HUES64 (cell line): Measurements from ENCODE around the gene C16orf46.

Experiments
- H3K27ac ChIP-seq: 2 replicates; pipeline ENCODE4 v1.7.0; 2013; ENCODE audit warnings: low read depth, low read length, inconsistent platforms
- H3K27me3 ChIP-seq: 2 replicates; pipeline ENCODE4 v1.6.1; 2013; ENCODE audit warnings: mild to moderate bottlenecking, low read length; ENCODE audit not compliant: insufficient read depth
- H3K36me3 ChIP-seq: 2 replicates; pipeline ENCODE4 v1.6.1; 2013; ENCODE audit warnings: mild to moderate bottlenecking, low read length; ENCODE audit not compliant: insufficient read depth
- H3K4me1 ChIP-seq: 2 replicates; pipeline ENCODE4 v1.6.1; 2013; ENCODE audit warnings: mild to moderate bottlenecking, low read length, moderate library complexity; ENCODE audit not compliant: insufficient read depth
- H3K4me3 ChIP-seq: 2 replicates; pipeline ENCODE4 v1.5.1; 2013; ENCODE audit warnings: mild to moderate bottlenecking, low read length, moderate library complexity
- H3K9ac ChIP-seq: 2 replicates; pipeline ENCODE4 v1.6.1; 2013; ENCODE audit warnings: mild to moderate bottlenecking, low read depth, low read length
- H3K9me3 ChIP-seq: 2 replicates; pipeline ENCODE4 v1.6.1; 2013; ENCODE audit warnings: low read depth, low read length; ENCODE audit not compliant: insufficient read depth
- WGBS: fragments of 150-250, 120-280 bp; methylation state at CpG from one replicate; pipeline ENCODE4 v1.1.7; 2013; ENCODE audit warnings: missing lambda C conversion rate; 5-methylcytosine and 5-hydroxymethylcytosine counted together

C16orf46 gene

GRCh38 chr16:81073560-81074330, 3.3 kb downstream of the C16orf46 start:
- H3K9me3 ChIP-seq, result no peaks in the 10 kb centered on the region
- peaks cover 12% of the 10 kb centered on the region for H3K4me1 ChIP-seq
- peak overlapping the region; percentile 59; the same call in 1 of the 2 replicates for H3K27ac ChIP-seq
- WGBS, result 68% methylated on average over 5 of the region's 5 CpGs
- no peak overlapping the region for H3K4me3 ChIP-seq
- H3K9ac ChIP-seq, result no peak overlapping the region
- H3K36me3 ChIP-seq, result no peaks in the 10 kb centered on the region
- H3K27me3 ChIP-seq, result no peaks in the 10 kb centered on the region

- WGBS, result 83% methylated on average over 4 of the region's 4 CpGs
- Histone ChIP-seq H3K36me3 (no peaks in the 10 kb centered on the region), H3K27me3 (no peaks in the 10 kb centered on the region), H3K4me1 (peaks cover 12% of the 10 kb centered on the region), H3K27ac (no peak overlapping the region), H3K4me3 (no peak overlapping the region), H3K9me3 (no peaks in the 10 kb centered on the region), H3K9ac (no peak overlapping the region)
These were observed 5.2 kb downstream of the C16orf46 start for GRCh38 chr16:81071805-81072204.

- no peaks in the 10 kb centered on the region for H3K9me3 ChIP-seq
- H3K27me3 ChIP-seq, result no peaks in the 10 kb centered on the region
- H3K9ac ChIP-seq, result no peak overlapping the region
- no peaks in the 10 kb centered on the region for H3K36me3 ChIP-seq
- WGBS, result 96% methylated on average over 7 of the region's 8 CpGs
- no peak overlapping the region for H3K4me3 ChIP-seq
- peaks cover 12% of the 10 kb centered on the region for H3K4me1 ChIP-seq
- H3K27ac ChIP-seq, result no peak overlapping the region
These were observed 6.1 kb downstream of the C16orf46 start for GRCh38 chr16:81070979-81071378.

- 94% methylated on average over 4 of the region's 4 CpGs for WGBS
These were observed 8.0 kb downstream of the C16orf46 start for GRCh38 chr16:81069063-81069462.

GRCh38 chr16:81067166-81067565, 9.9 kb downstream of the C16orf46 start:
- no peak overlapping the region for H3K4me3 ChIP-seq
- H3K4me1 ChIP-seq, result peaks cover 2% of the 10 kb centered on the region; the same call in 1 of the 2 replicates
- WGBS, result 98% methylated on average over 1 of the region's 1 CpG
- H3K36me3 ChIP-seq, result no peaks in the 10 kb centered on the region
- no peak overlapping the region for H3K9ac ChIP-seq
- no peaks in the 10 kb centered on the region for H3K9me3 ChIP-seq
- no peaks in the 10 kb centered on the region for H3K27me3 ChIP-seq
- H3K27ac ChIP-seq, result no peak overlapping the region

More at GRCh38 chr16:81069063-81069462, 8.0 kb downstream of the C16orf46 start:
- no peaks in the 10 kb centered on the region for H3K27me3 ChIP-seq
- H3K4me3 ChIP-seq, result no peak overlapping the region
- peaks cover 12% of the 10 kb centered on the region for H3K4me1 ChIP-seq
- H3K9me3 ChIP-seq, result no peaks in the 10 kb centered on the region
- H3K27ac ChIP-seq, result no peak overlapping the region
- H3K9ac ChIP-seq, result no peak overlapping the region
- no peaks in the 10 kb centered on the region for H3K36me3 ChIP-seq

GRCh38 chr16:81066681-81067080, 10.4 kb downstream of the C16orf46 start:
- WGBS, result 83% methylated on average over 4 of the region's 4 CpGs
- H3K4me3 ChIP-seq, result no peak overlapping the region
- H3K9ac ChIP-seq, result no peak overlapping the region
- no peaks in the 10 kb centered on the region for H3K27me3 ChIP-seq
- peaks cover 7% of the 10 kb centered on the region; the same call in 1 of the 2 replicates for H3K4me1 ChIP-seq
- H3K36me3 ChIP-seq, result no peaks in the 10 kb centered on the region
- H3K27ac ChIP-seq, result no peak overlapping the region
- H3K9me3 ChIP-seq, result no peaks in the 10 kb centered on the region

GRCh38 chr16:81061871-81062608, 15.0 kb downstream of the C16orf46 start:
- no peak overlapping the region for H3K9ac ChIP-seq
- peaks cover 16% of the 10 kb centered on the region for H3K4me1 ChIP-seq
- no peaks in the 10 kb centered on the region for H3K27me3 ChIP-seq
- H3K36me3 ChIP-seq, result no peaks in the 10 kb centered on the region
- H3K27ac ChIP-seq, result 0 out of 2 replicates have a peak overlapping the region, but pooled peaks have one; percentile 35
- 91% methylated on average over 9 of the region's 10 CpGs for WGBS
- H3K4me3 ChIP-seq, result no peak overlapping the region
- no peaks in the 10 kb centered on the region for H3K9me3 ChIP-seq

- 91% methylated on average over 10 of the region's 10 CpGs for WGBS
- Histone ChIP-seq H3K27ac (no peak overlapping the region), H3K9ac (no peak overlapping the region), H3K27me3 (no peaks in the 10 kb centered on the region), H3K36me3 (no peaks in the 10 kb centered on the region), H3K4me3 (no peak overlapping the region), H3K4me1 (peaks cover 16% of the 10 kb centered on the region), H3K9me3 (no peaks in the 10 kb centered on the region)
These were observed 15.8 kb downstream of the C16orf46 start for GRCh38 chr16:81061307-81061640.

GRCh38 chr16:81060576-81061306, 16.3 kb downstream of the C16orf46 start:
- Histone ChIP-seq H3K9me3 (no peaks in the 10 kb centered on the region), H3K4me1 (peaks cover 16% of the 10 kb centered on the region), H3K9ac (no peak overlapping the region), H3K4me3 (no peak overlapping the region), H3K36me3 (no peaks in the 10 kb centered on the region), H3K27me3 (no peaks in the 10 kb centered on the region), H3K27ac (no peak overlapping the region)
- 79% methylated on average over 13 of the region's 14 CpGs for WGBS

- H3K9ac ChIP-seq, result no peak overlapping the region
- WGBS, result 93% methylated on average over 10 of the region's 11 CpGs
- H3K4me1 ChIP-seq, result no peaks in the 10 kb centered on the region
- no peak overlapping the region for H3K27ac ChIP-seq
- H3K36me3 ChIP-seq, result no peaks in the 10 kb centered on the region
- H3K9me3 ChIP-seq, result peaks cover 6% of the 10 kb centered on the region; the same call in 1 of the 2 replicates
- H3K4me3 ChIP-seq, result no peak overlapping the region
- no peaks in the 10 kb centered on the region for H3K27me3 ChIP-seq
These were observed 23.3 kb downstream of the C16orf46 start for GRCh38 chr16:81053761-81054160.

GRCh38 chr16:81042821-81043220, 34.2 kb downstream of the C16orf46 start:
- Histone ChIP-seq H3K4me1 (no peaks in the 10 kb centered on the region; the same call in 1 of the 2 replicates), H3K27me3 (no peaks in the 10 kb centered on the region), H3K4me3 (no peak overlapping the region), H3K27ac (no peak overlapping the region), H3K9ac (no peak overlapping the region), H3K9me3 (no peaks in the 10 kb centered on the region), H3K36me3 (peaks cover 81% of the 10 kb centered on the region)
- 94% methylated on average over 2 of the region's 2 CpGs for WGBS
